ELF-1 (cell line): Measurements from ENCODE around the gene BSX.

Experiments used
- DNase-seq: peaks from one replicate; pipeline ENCODE4 v3.0.0-alpha.2; 2016; ENCODE audit warnings: low read depth, low spot score

The BSX gene

GRCh38 chr11:122981388-122982264 is at the start of gene BSX:
BSX (minus strand) TSS chr11:122981834; CDS start chr11:122981671, 163 bp downstream.
- peak; percentile 94 for DNase-seq

- DNase-seq = no peak
These were observed 48.9 kb upstream of the BSX start for GRCh38 chr11:123030517-123030916.

- DNase-seq = peak; percentile 70
These were observed 39.3 kb upstream of the BSX start for GRCh38 chr11:123020968-123021367.

- no peak for DNase-seq
These were observed 37.1 kb upstream of the BSX start for GRCh38 chr11:123018702-123019101.

- DNase-seq = peak; percentile 37
These were observed 29.9 kb upstream of the BSX start for GRCh38 chr11:123011510-123011909.

- DNase-seq = peak; percentile 42
These were observed 25.4 kb upstream of the BSX start for GRCh38 chr11:123006860-123007542.

- DNase-seq = no peak
These were observed 19.1 kb upstream of the BSX start for GRCh38 chr11:123000721-123001120.

- DNase-seq = peak; percentile 73
These were observed 17.2 kb upstream of the BSX start for GRCh38 chr11:122998727-122999366.

GRCh38 chr11:122995526-122995925 is 13.9 kb upstream of the BSX start:
- no peak for DNase-seq

GRCh38 chr11:122984186-122985011 is 2.8 kb upstream of the BSX start:
- DNase-seq = peak; percentile 69

- DNase-seq = peak; percentile 49
These were observed 2.0 kb upstream of the BSX start for GRCh38 chr11:122983438-122984185.

- DNase-seq = peak; percentile 56
These were observed 1.6 kb downstream of the BSX start for GRCh38 chr11:122979815-122980595.

- peak; percentile 43 for DNase-seq
These were observed 2.4 kb downstream of the BSX start for GRCh38 chr11:122979103-122979814.

- no peak for DNase-seq
These were observed 3.4 kb downstream of the BSX start for GRCh38 chr11:122978299-122978620.

- DNase-seq = peak; percentile 73
These were observed 4.0 kb downstream of the BSX start for GRCh38 chr11:122977470-122978298.

- DNase-seq = peak; percentile 66
These were observed 4.7 kb downstream of the BSX start for GRCh38 chr11:122976734-122977469.

GRCh38 chr11:122976061-122976733 is 5.4 kb downstream of the BSX start:
- no peak for DNase-seq
